Vein endothelial cell (primary cell): ENCODE measurements around the gene COQ10A. TPM values are rescaled to one million over a fixed set of nuclear protein-coding genes. Genes with fewer than 3 reads are reported as not detected.

Experiments
- total RNA-seq: library from RNA; depleted of rRNA; stranded (reverse); fragments of >200 nt; gene quantifications from 2 replicates; pipeline ENCODE4 v1.2.3, GENCODE V29; 2012

The COQ10A gene
- 7.8 and 11.7 TPM in 2 replicates for total RNA-seq

DNA sequence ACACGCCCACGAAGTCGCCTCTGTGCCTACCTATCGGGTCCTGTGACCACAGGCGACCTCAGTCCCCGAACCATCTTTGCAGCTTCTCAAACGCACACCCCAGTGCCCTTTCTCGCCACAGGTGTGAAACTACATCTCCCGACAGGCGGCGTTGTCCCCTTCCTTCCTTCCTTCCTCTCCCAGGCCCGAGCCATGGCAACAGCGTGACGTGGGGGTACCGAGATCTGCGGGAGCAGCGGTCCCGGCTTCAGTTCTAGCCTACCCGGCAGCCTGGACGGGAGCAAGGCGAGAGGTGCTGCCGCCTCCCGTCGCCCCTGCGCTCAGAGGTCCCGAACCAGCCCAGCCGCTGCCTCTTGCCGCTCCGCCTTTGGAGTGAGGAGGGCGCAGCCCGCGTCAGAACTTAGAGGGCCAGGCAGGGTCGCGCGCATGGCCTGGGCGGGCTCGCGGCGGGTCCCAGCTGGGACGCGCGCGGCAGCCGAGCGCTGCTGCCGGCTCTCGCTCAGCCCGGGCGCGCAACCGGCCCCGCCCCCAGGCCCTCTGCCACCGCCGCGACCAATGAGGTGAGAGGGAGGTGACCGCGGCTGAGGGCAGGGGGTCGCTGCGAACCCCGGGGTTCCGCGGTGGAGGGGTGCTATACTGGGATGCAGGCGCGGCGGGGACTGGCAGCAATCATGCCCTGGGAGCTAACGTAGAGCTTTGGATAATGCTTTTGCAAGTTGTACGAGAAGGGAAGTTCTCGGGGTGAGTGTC is at the start of gene COQ10A:
Gene COQ10A (plus strand): TSS at position 250 of the 750 bp plus-strand sequence. CDS start 177 bp downstream, at position 427.

GRCh38 chr12:56221757-56222530 is 44.8 kb upstream of the COQ10A start, which contains the start of gene RNF41:
TSS of gene RNF41 (minus strand) at chr12:56221922. CDS start at chr12:56214047, 7,875 bp downstream.

DNA sequence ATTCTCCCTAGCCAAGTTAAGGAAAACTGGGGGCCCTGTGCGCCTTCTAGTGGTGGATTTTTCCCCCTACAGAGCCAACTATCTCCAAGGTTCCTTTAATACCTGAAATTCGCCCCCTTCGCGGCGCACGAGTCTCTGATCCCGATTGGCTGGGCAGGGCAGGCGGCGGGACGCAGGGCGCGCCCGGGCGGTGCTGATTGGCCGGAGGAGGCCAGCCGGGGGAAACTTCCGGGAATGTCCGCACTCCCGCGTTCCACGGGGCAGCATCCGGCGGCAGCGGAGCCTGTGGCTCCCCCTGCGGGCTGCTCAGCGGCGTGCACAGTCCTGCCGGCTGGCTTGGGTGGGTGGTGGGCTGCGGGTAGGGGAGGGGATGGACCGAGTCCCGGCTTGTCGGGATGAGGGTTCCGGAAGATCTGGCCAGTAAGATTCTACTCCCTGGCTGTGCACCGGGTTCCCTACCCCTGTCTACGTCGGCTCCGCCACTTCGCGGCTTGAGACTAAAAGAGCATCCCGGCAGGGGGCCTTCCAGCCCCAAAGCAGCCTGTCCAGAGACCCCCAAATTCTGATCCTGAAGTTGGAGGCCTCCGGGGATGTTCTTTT is 42.5 kb upstream of the COQ10A start, which contains the start of gene NABP2:
Gene NABP2 (plus strand): TSS at position 241 of the 600 bp plus-strand sequence. CDS start 515 bp downstream, outside the sequence.

DNA sequence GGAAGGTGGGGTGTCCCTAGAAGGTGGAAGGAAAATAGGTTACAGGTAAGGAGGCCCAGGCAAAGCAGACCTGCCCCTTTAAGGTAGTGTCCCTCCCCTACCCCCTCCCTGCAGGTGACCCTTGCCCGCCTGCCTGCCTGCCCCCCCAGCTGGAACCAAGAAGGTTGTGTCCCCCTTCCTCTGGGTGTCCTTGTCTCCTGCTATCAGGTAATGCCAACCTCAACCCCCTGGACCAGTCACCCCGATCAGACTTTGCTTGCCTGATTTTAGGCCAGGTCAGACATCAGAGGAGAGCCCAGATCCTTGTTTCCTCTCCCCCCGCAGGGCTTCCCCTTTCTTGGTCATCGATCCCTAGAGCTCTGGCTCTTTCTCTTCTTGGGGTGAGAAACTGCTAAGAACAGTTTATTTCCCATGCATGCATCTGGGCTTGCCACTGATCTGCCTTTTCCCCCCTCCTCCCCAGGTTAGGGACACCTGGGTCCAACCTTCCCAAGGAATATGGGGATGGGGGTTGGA is 36.8 kb upstream of the COQ10A start, which contains the start of gene SLC39A5:
Gene SLC39A5 (plus strand): TSS at position 136 of the 516 bp plus-strand sequence. CDS start 1,224 bp downstream, outside the sequence.

DNA sequence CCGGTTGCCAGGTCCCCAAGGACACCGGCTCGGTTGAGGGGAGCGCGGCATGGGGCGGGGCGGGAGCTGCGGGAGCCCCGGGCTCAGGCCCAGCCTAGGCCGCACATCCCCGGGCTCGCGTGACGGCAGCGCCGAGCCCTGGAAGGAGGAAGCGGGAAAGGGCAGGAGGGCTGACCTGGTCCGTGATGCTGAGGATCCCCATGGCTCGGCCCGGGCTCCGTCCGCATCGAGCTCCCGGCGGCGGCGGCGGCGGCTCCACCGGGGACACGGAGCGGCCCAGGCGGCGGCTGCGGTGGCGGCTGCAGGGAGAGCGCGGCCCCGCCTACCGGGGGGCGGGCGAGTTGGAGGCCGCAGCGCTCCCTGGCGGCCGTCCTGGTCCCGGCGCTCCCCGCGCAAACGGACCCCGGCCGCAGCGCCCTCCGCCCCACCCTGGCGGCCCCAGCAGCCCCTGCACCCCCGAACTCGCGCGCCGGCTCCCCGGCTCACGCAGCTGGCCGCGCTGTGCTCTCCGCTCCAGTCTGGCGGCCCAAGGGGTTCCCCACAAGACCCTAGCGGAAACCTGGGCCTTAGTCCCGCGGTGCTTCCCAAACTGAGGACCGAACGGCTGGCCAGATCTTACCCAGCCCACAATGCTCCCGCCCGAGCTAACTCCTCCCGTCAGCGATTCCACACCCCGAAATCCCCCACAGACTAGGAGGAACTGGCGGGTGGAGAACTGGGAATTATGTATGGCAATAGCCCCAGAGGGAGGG is 8.5 kb upstream of the COQ10A start, which contains the start of gene ANKRD52:
Gene ANKRD52 (minus strand): TSS at position 317 of the 752 bp plus-strand sequence. CDS start 115 bp downstream, at position 202.

DNA sequence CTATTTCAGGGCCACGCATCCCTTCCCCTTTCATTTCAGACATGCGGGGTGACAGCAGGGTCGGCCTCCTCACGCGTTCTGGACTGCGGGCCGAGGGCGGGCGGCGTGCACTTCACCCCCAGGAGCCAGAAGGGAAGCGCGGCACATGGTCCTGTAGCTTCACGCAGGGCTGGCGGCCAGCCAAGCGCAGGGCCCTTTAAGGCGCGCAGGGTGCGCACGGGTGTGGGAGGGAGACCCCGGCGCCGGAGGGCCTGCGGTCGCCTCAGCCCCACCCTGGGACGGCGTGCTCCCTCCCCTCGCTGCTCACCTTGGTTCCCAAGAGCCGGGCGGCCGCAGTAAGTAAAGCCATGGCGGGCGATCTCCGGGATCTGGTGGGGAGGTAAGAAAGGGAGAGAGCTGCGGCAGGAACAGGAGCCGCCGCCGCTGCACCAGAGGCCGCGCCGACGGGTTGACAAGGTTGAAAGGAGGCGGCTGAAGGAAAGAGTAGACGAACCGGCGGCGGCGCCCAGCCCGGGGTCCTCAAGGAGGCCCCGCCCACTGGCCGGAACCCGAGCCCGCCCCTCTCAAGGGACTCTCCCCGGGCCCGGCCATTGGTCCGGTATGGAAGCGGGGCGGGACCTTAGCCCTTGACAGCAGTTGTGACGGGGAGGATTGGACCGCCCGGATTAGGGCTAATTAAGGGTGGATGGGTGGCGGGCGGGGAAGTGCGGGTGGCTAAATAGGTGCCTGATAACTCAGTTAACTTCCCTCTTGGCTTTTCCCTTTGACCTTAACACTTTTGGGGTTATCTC is 33.3 kb downstream of the COQ10A start, which contains the start of gene CS:
Gene CS (minus strand): TSS at position 478 of the 791 bp plus-strand sequence. CDS start 129 bp downstream, at position 349.

GRCh38 chr12:56315622-56316473 is 49.1 kb downstream of the COQ10A start, which contains the start of gene CNPY2:
TSS of gene CNPY2 (minus strand) at chr12:56315988. CDS start at chr12:56315217, 771 bp downstream.

Other genes starting within 250 kb of the COQ10A start
- gene IKZF4, start 245.9 kb upstream of the COQ10A start, total RNA-seq, result 0.67 and 0.98 TPM in 2 replicates
- gene RPS26, start 225.0 kb upstream of the COQ10A start, total RNA-seq, result 615 and 807 TPM in 2 replicates
- gene ERBB3, start 186.8 kb upstream of the COQ10A start, total RNA-seq, result 0.33 and 0.48 TPM in 2 replicates
- 183 and 261 TPM in 2 replicates for gene PA2G4, start 162.4 kb upstream of the COQ10A start, total RNA-seq
- gene RPL41, start 150.3 kb upstream of the COQ10A start, total RNA-seq, result 1,748 and 2,622 TPM in 2 replicates
- 7.2 and 7.8 TPM in 2 replicates for gene ZC3H10, start 148.7 kb upstream of the COQ10A start, total RNA-seq
- gene ESYT1, start 138.7 kb upstream of the COQ10A start, total RNA-seq, result 331 and 343 TPM in 2 replicates
- 70.0 and 90.5 TPM in 2 replicates for gene MYL6B, start 114.4 kb upstream of the COQ10A start, total RNA-seq
- gene MYL6, start 108.6 kb upstream of the COQ10A start, total RNA-seq, result 1,838 and 2,061 TPM in 2 replicates
- gene SMARCC2, start 77.5 kb upstream of the COQ10A start, total RNA-seq, result 69.6 and 70.5 TPM in 2 replicates
- gene RNF41, start 45.0 kb upstream of the COQ10A start, total RNA-seq, result 92.1 and 143 TPM in 2 replicates
- 30.2 and 33.0 TPM in 2 replicates for gene NABP2, start 42.6 kb upstream of the COQ10A start, total RNA-seq
- not detected in 2 replicates for gene SLC39A5, start 36.9 kb upstream of the COQ10A start, total RNA-seq
- 23.8 and 27.5 TPM in 2 replicates for gene ANKRD52, start 8.6 kb upstream of the COQ10A start, total RNA-seq
- 213 and 238 TPM in 2 replicates for gene CS, start 33.4 kb downstream of the COQ10A start, total RNA-seq
- 102 and 107 TPM in 2 replicates for gene CNPY2, start 49.0 kb downstream of the COQ10A start, total RNA-seq
- 11.8 and 16.3 TPM in 2 replicates for gene PAN2, start 67.1 kb downstream of the COQ10A start, total RNA-seq
- 0.76 TPM in 1 of 2 replicates, not detected in the other for gene IL23A, start 71.9 kb downstream of the COQ10A start, total RNA-seq
- 69.4 and 94.7 TPM in 2 replicates for gene STAT2, start 93.2 kb downstream of the COQ10A start, total RNA-seq
- not detected in 2 replicates for gene APOF, start 95.9 kb downstream of the COQ10A start, total RNA-seq
- gene TIMELESS, start 182.5 kb downstream of the COQ10A start, total RNA-seq, result 5.2 and 7.5 TPM in 2 replicates
- gene MIP, start 187.7 kb downstream of the COQ10A start, total RNA-seq, result 0.29 TPM in 1 of 2 replicates, not detected in the other
- 2.6 and 3.4 TPM in 2 replicates for gene SPRYD4, start 201.6 kb downstream of the COQ10A start, total RNA-seq
- not detected in 2 replicates for gene GLS2, start 221.2 kb downstream of the COQ10A start, total RNA-seq